ENCODE measurements around the gene CENPU. TPM values are rescaled to one million over a fixed set of nuclear protein-coding genes. Genes with fewer than 3 reads are reported as not detected.
"Not testable (repeated sequence)": the region's sequence is repeated elsewhere in the genome, so short reads cannot be mapped to it uniquely, and the experiment has no call there.

Gene CENPU
- 10 to 100 TPM in 1 of 2 donors, 1 to 10 TPM in 1; 5.8 to 11.8 TPM for total RNA-seq
- long read RNA-seq, transcript CENPU-201 (13 exons, 1,998 nt) = major isoform, 19 of 24 reads
- long read RNA-seq, partial matches to known transcripts = 1 of 24 reads
- long read RNA-seq, other reads (novel, unspliced or antisense) = 3 of 24 reads

GRCh38 chr4:184733654-184734524 is at the start of gene CENPU:
CENPU (minus strand) TSS chr4:184734096; CDS start chr4:184734062, 34 bp downstream.
- intact Hi-C loops (cut with DNase I, micrococcal nuclease) = no loop called here
- ATAC-seq (peak; percentile 95), DNase-seq (peak; percentile 96 to 97)

GRCh38 chr4:184782731-184783373 is 49.0 kb upstream of the CENPU start:
- ATAC-seq = no peak
- intact Hi-C loops (cut with DNase I, micrococcal nuclease) = no loop called here
- DNase-seq = no peak

- intact Hi-C loops (cut with DNase I, micrococcal nuclease); ATAC-seq; DNase-seq: not testable (repeated sequence)
Measured at GRCh38 chr4:184779160-184779559, 45.3 kb upstream of the CENPU start.

- no peak for ATAC-seq
- intact Hi-C loops (cut with DNase I, micrococcal nuclease) = no loop called here
Measured at GRCh38 chr4:184778325-184778724, 44.4 kb upstream of the CENPU start.

GRCh38 chr4:184776821-184777220 is 42.9 kb upstream of the CENPU start:
- intact Hi-C loops (cut with DNase I, micrococcal nuclease) = no loop called here
- ATAC-seq = no peak
- no peak for DNase-seq

More at GRCh38 chr4:184778325-184778724, 44.4 kb upstream of the CENPU start:
- no peak for DNase-seq

- ATAC-seq (no peak), DNase-seq (no peak)
- intact Hi-C loops (cut with DNase I, micrococcal nuclease) = no loop called here
Measured at GRCh38 chr4:184775854-184776555, 42.1 kb upstream of the CENPU start.

- intact Hi-C loops (cut with DNase I, micrococcal nuclease) = no loop called here
- DNase-seq = no peak
- no peak for ATAC-seq
Measured at GRCh38 chr4:184774152-184774551, 40.3 kb upstream of the CENPU start.

GRCh38 chr4:184771416-184771815 is 37.5 kb upstream of the CENPU start:
- DNase-seq (no peak), ATAC-seq (no peak)
- intact Hi-C loops (cut with DNase I, micrococcal nuclease) = no loop called here

- no peak for DNase-seq
- peak; percentile 37 for ATAC-seq
- intact Hi-C loops (cut with DNase I, micrococcal nuclease) = no loop called here
Measured at GRCh38 chr4:184769141-184769765, 35.4 kb upstream of the CENPU start.

- ATAC-seq (no peak), DNase-seq (no peak)
- intact Hi-C loops (cut with DNase I, micrococcal nuclease) = no loop called here
Measured at GRCh38 chr4:184768296-184768695, 34.4 kb upstream of the CENPU start.

- ATAC-seq = peak; percentile 30
- DNase-seq = no peak
- intact Hi-C loops (cut with DNase I, micrococcal nuclease) = no loop called here
Measured at GRCh38 chr4:184766446-184766845, 32.5 kb upstream of the CENPU start.

- DNase-seq = no peak
- no peak for ATAC-seq
- intact Hi-C loops (cut with DNase I, micrococcal nuclease) = no loop called here
Measured at GRCh38 chr4:184765473-184766340, 31.8 kb upstream of the CENPU start.

- intact Hi-C loops (cut with DNase I, micrococcal nuclease) = no loop called here
- ATAC-seq = no peak
- DNase-seq = no peak
Measured at GRCh38 chr4:184764601-184765000, 30.7 kb upstream of the CENPU start.

- ATAC-seq (no peak), DNase-seq (no peak)
- intact Hi-C loops (cut with DNase I, micrococcal nuclease) = no loop called here
Measured at GRCh38 chr4:184763150-184763780, 29.4 kb upstream of the CENPU start.

GRCh38 chr4:184762100-184762499 is 28.2 kb upstream of the CENPU start:
- no peak for ATAC-seq
- no peak for DNase-seq
- intact Hi-C loops (cut with DNase I, micrococcal nuclease) = no loop called here

- DNase-seq (no peak), ATAC-seq (no peak)
- intact Hi-C loops (cut with DNase I, micrococcal nuclease) = no loop called here
Measured at GRCh38 chr4:184760681-184761080, 26.8 kb upstream of the CENPU start.

- intact Hi-C loops (cut with DNase I, micrococcal nuclease) = no loop called here
- DNase-seq = no peak
- ATAC-seq = no peak
Measured at GRCh38 chr4:184757810-184758209, 23.9 kb upstream of the CENPU start.

- intact Hi-C loops (cut with DNase I, micrococcal nuclease) = no loop called here
- no peak for DNase-seq
Measured at GRCh38 chr4:184756399-184756798, 22.5 kb upstream of the CENPU start.

More at GRCh38 chr4:184756399-184756798, 22.5 kb upstream of the CENPU start:
- no peak for ATAC-seq
